HEK293 (cell line): ENCODE measurements around the gene DEPDC5.

Experiments
- CTCF ChIA-PET: fragments of 350-600 bp; formaldehyde crosslinking; extraction: SDS; loops from one replicate; lab custom pipeline; 2021; ENCODE audit warnings: antibody characterized with exemption; lab: Yijun Ruan, JAX
- POLR2A ChIA-PET: fragments of 300-600 bp; formaldehyde crosslinking; extraction: SDS; loops from one replicate; lab custom pipeline; 2020; ENCODE audit warnings: antibody characterized with exemption, inconsistent platforms; lab: Yijun Ruan, JAX
- H3K27ac ChIP-seq: fragments of 200-500 bp; sonication (Bioruptor generic); 2 replicates; pipeline ENCODE4 v1.5.1; 2014; ENCODE audit warnings: low read depth, low read length, control low read depth, inconsistent platforms; ENCODE audit errors: extremely low read depth
- H3K36me3 ChIP-seq, 2 experiments: fragments of 200-500 bp in 1 of 2; sonication (Bioruptor generic) in 1 of 2; 1 replicate in 1 of 2; 2 replicates in 1 of 2; pipeline ENCODE4 v1.5.1; 2014 to 2017; ENCODE audit warnings: inconsistent platforms in 2 of 2, low read length in 2 of 2; ENCODE audit not compliant: control insufficient read depth in 2 of 2, insufficient read depth in 1 of 2
- H3K4me1 ChIP-seq: fragments of 200-500 bp; sonication (Bioruptor generic); 2 replicates; pipeline ENCODE4 v1.5.1; 2014; ENCODE audit warnings: mild to moderate bottlenecking, low read length, inconsistent platforms; ENCODE audit not compliant: control insufficient read depth, insufficient read depth
- H3K4me3 ChIP-seq: 2 replicates; pipeline ENCODE4 v1.5.1; 2011; ENCODE audit warnings: low read depth, mild to moderate bottlenecking, control low read depth, low read length, moderate library complexity
- H3K9me3 ChIP-seq: fragments of 200-500 bp; sonication (Bioruptor generic); 2 replicates; pipeline ENCODE4 v1.5.1; 2014; ENCODE audit warnings: low read depth, low read length, inconsistent platforms; ENCODE audit not compliant: control insufficient read depth, insufficient read depth
- FEZF1 ChIP-seq: fragments of 450-650 bp; formaldehyde crosslinking; IDR thresholded peaks from 2 replicates; pipeline ENCODE4 v1.5.1; 2016; ENCODE audit warnings: missing biosample characterization, missing genetic modification characterization
- GLIS1 ChIP-seq: fragments of 450-650 bp; formaldehyde crosslinking; IDR thresholded peaks from 2 replicates; pipeline ENCODE4 v1.5.1; 2016; ENCODE audit warnings: missing biosample characterization, missing genetic modification characterization
- KLF10 ChIP-seq: fragments of 450-650 bp; IDR thresholded peaks from 2 replicates; pipeline ENCODE4 v1.5.1; 2018; ENCODE audit warnings: missing biosample characterization, mild to moderate bottlenecking, missing genetic modification characterization
- KLF7 ChIP-seq: fragments of 450-650 bp; formaldehyde crosslinking; IDR thresholded peaks from 2 replicates; pipeline ENCODE4 v1.5.1; 2016; ENCODE audit warnings: missing biosample characterization, missing genetic modification characterization, borderline replicate concordance
- PATZ1 ChIP-seq: fragments of 450-650 bp; formaldehyde crosslinking; IDR thresholded peaks from 2 replicates; pipeline ENCODE4 v1.5.1; 2016; ENCODE audit warnings: missing biosample characterization, missing genetic modification characterization
- TRIM28 ChIP-seq: IDR thresholded peaks from 2 replicates; pipeline ENCODE4 v1.6.1; 2011; ENCODE audit warnings: low read length, control low read depth, borderline replicate concordance
- YY1 ChIP-seq: fragments of 450-650 bp; formaldehyde crosslinking; IDR thresholded peaks from 2 replicates; pipeline ENCODE4 v1.5.1; 2018; ENCODE audit warnings: missing biosample characterization, missing genetic modification characterization
- ZBTB49 ChIP-seq: fragments of 450-650 bp; formaldehyde crosslinking; IDR thresholded peaks from 2 replicates; pipeline ENCODE4 v1.5.1; 2016; ENCODE audit warnings: missing biosample characterization, missing genetic modification characterization, low read depth
- ZFP37 ChIP-seq: fragments of 450-650 bp; formaldehyde crosslinking; IDR thresholded peaks from 2 replicates; pipeline ENCODE4 v1.5.1; 2016; ENCODE audit warnings: missing biosample characterization, missing genetic modification characterization
- ZFP41 ChIP-seq: fragments of 450-650 bp; formaldehyde crosslinking; IDR thresholded peaks from 2 replicates; pipeline ENCODE4 v1.5.1; 2016; ENCODE audit warnings: missing biosample characterization, missing genetic modification characterization, borderline replicate concordance
- ZFP69B ChIP-seq: fragments of 450-650 bp; formaldehyde crosslinking; IDR thresholded peaks from 2 replicates; pipeline ENCODE4 v1.5.1; 2016; ENCODE audit warnings: missing biosample characterization, missing genetic modification characterization
- ZNF114 ChIP-seq: fragments of 450-650 bp; formaldehyde crosslinking; IDR thresholded peaks from 2 replicates; pipeline ENCODE4 v1.5.0; 2017; ENCODE audit warnings: missing biosample characterization, missing genetic modification characterization
- ZNF132 ChIP-seq: fragments of 450-650 bp; formaldehyde crosslinking; IDR thresholded peaks from 2 replicates; pipeline ENCODE4 v1.5.1; 2017; ENCODE audit warnings: missing biosample characterization, missing genetic modification characterization, borderline replicate concordance
- ZNF140 ChIP-seq: fragments of 450-650 bp; formaldehyde crosslinking; IDR thresholded peaks from 2 replicates; pipeline ENCODE4 v1.5.1; 2016; ENCODE audit warnings: missing biosample characterization, missing genetic modification characterization
- ZNF175 ChIP-seq: fragments of 450-650 bp; formaldehyde crosslinking; IDR thresholded peaks from 2 replicates; pipeline ENCODE4 v1.5.1; 2016; ENCODE audit warnings: missing biosample characterization, missing genetic modification characterization
- ZNF221 ChIP-seq: fragments of 450-650 bp; formaldehyde crosslinking; IDR thresholded peaks from 2 replicates; pipeline ENCODE4 v1.5.1; 2017; ENCODE audit warnings: missing biosample characterization, missing genetic modification characterization, borderline replicate concordance
- ZNF248 ChIP-seq: fragments of 450-650 bp; formaldehyde crosslinking; IDR thresholded peaks from 2 replicates; pipeline ENCODE4 v1.5.1; 2017; ENCODE audit warnings: missing biosample characterization, missing genetic modification characterization
- ZNF302 ChIP-seq: fragments of 450-650 bp; formaldehyde crosslinking; IDR thresholded peaks from 2 replicates; pipeline ENCODE4 v1.5.1; 2016; ENCODE audit warnings: missing biosample characterization, missing genetic modification characterization, low read depth
- ZNF335 ChIP-seq: fragments of 450-650 bp; formaldehyde crosslinking; conservative IDR thresholded peaks from 2 replicates; pipeline ENCODE4 v1.5.1; 2016; ENCODE audit warnings: missing biosample characterization, missing genetic modification characterization
- ZNF423 ChIP-seq: fragments of 450-650 bp; formaldehyde crosslinking; IDR thresholded peaks from 2 replicates; pipeline ENCODE4 v1.5.1; 2016; ENCODE audit warnings: missing biosample characterization, missing genetic modification characterization
- ZNF514 ChIP-seq: fragments of 450-650 bp; formaldehyde crosslinking; IDR thresholded peaks from 2 replicates; pipeline ENCODE4 v1.5.1; 2016; ENCODE audit warnings: missing biosample characterization, missing genetic modification characterization
- ZNF530 ChIP-seq: fragments of 450-650 bp; formaldehyde crosslinking; IDR thresholded peaks from 2 replicates; pipeline ENCODE4 v1.5.1; 2016; ENCODE audit warnings: low read depth, missing biosample characterization, missing genetic modification characterization
- ZNF560 ChIP-seq: fragments of 450-650 bp; formaldehyde crosslinking; IDR thresholded peaks from 2 replicates; pipeline ENCODE4 v1.5.1; 2017; ENCODE audit warnings: missing biosample characterization, missing genetic modification characterization, borderline replicate concordance
- ZNF561 ChIP-seq: fragments of 450-650 bp; IDR thresholded peaks from 2 replicates; pipeline ENCODE4 v1.5.1; 2018; ENCODE audit warnings: missing biosample characterization, missing genetic modification characterization, borderline replicate concordance
- ZNF658 ChIP-seq: fragments of 450-650 bp; formaldehyde crosslinking; IDR thresholded peaks from 2 replicates; pipeline ENCODE4; 2016; ENCODE audit warnings: missing biosample characterization, missing genetic modification characterization
- ZNF701 ChIP-seq: fragments of 450-650 bp; formaldehyde crosslinking; IDR thresholded peaks from 2 replicates; pipeline ENCODE4 v1.5.1; 2016; ENCODE audit warnings: missing biosample characterization, missing genetic modification characterization
- ZNF76 ChIP-seq: fragments of 450-650 bp; formaldehyde crosslinking; IDR thresholded peaks from 2 replicates; pipeline ENCODE4; 2016; ENCODE audit warnings: low read depth, missing biosample characterization, missing genetic modification characterization, borderline replicate concordance
- TF ChIP-seq, protein P1 (sequence below): fragments of 450-650 bp; formaldehyde crosslinking; IDR thresholded peaks from 2 replicates; pipeline ENCODE4 v1.5.1; 2016; ENCODE audit warnings: missing biosample characterization, missing genetic modification characterization

The DEPDC5 gene

GRCh38 chr22:31942091-31942490 is 188.3 kb downstream of the DEPDC5 start:
- Histone ChIP-seq H3K9me3 (no peaks in the 10 kb centered on the region), H3K36me3 (peaks cover 0 to 2% of the 10 kb centered on the region in 2 experiments; a peak in 1 of 3 replicates), H3K27ac (no peak overlapping the region), H3K4me1 (peaks cover 12% of the 10 kb centered on the region; the same call in 1 of the 2 replicates), H3K4me3 (no peak overlapping the region)
- ChIA-PET CTCF (interaction anchor here (0.5 to 1.4 kb wide), 3 partner anchors 13 to 631 kb away, joined by 3 to 4 read pairs (median 3); no protein-coding TSS in a partner anchor), POLR2A (interaction anchor here (0.6 to 1.4 kb wide), 3 partner anchors 16 to 280 kb away, joined by 3 to 8 read pairs (median 5); partner anchors contain the start of gene PISD)
- TF ChIP-seq ZFP69B (tag by site-specific recombination): no peak
- TF ChIP-seq ZNF114 (tag by site-specific recombination): no peak
- no peak for TF ChIP-seq ZNF302 (tag by site-specific recombination)
- TF ChIP-seq ZNF701 (tag by site-specific recombination): no peak
- TF ChIP-seq KLF10 (tag by site-specific recombination): no peak
- TF ChIP-seq ZNF221: no peak
- TF ChIP-seq ZBTB49 (tag by site-specific recombination): no peak
- TF ChIP-seq PATZ1 (tag by site-specific recombination): no peak
- no peak for TF ChIP-seq ZNF423 (tag by site-specific recombination)
- TF ChIP-seq TRIM28: no peak
- TF ChIP-seq ZNF530 (tag by site-specific recombination): no peak
- no peak for TF ChIP-seq ZNF132
- TF ChIP-seq FEZF1 (tag by site-specific recombination): no peak
- TF ChIP-seq ZNF560 (tag by site-specific recombination): no peak
- no peak for TF ChIP-seq ZNF335 (tag by site-specific recombination)
- no peak for TF ChIP-seq KLF7 (tag by site-specific recombination)
- no peak for TF ChIP-seq ZNF175
- no peak for TF ChIP-seq ZFP37 (tag by site-specific recombination)

DNA sequence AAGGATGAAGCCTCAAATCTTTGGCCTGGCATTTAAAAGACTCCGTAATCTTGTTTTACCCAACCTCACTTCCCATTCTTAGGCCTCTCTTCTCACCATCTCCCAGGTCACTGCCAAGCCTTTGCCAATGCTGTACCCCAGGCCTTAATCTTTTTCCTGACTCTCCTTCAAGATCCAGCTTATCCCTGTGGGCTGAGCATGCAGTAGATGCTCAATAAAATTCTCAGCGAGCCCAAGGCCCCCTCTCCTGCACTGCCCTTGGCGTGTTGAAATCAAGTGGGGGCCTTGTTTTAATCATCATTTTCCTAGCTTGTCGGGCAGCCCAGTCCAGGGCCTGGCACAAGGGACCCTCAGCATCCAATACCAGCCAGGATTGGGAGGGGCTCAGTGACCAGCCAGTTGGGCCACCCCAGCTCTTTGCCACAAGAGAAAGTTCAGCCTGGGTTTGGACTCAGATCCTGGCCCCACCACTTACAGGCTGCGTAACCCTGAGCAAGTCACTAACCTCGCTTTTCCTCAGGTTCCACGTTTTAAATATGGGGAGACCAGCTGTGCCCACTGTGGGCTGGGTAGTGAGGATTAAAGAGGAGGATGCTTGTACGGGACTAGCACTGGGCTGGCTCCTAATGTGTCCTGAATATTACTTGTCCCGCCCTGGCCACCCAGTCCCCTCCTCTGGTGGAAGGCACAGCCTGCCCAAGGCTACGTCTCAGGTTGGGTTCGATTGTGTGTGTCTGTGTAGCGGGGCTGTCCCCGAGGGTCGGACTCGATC is 189.6 kb downstream of the DEPDC5 start:
- peaks cover 12% of the 10 kb centered on the region; the same call in 1 of the 2 replicates for H3K4me1 ChIP-seq
- CTCF ChIA-PET: interaction anchor here (0.7 to 1.4 kb wide), 2 partner anchors 15 to 29 kb away, joined by 3 read pairs; no protein-coding TSS in a partner anchor
- H3K4me3 ChIP-seq: peak overlapping the region; percentile 59
- peak overlapping the region; percentile 99 for H3K27ac ChIP-seq
- no peaks in the 10 kb centered on the region for H3K9me3 ChIP-seq
- peaks cover 12 to 14% of the 10 kb centered on the region in 2 experiments for H3K36me3 ChIP-seq
- POLR2A ChIA-PET: interaction anchor here (1.4 kb wide), 1 partner anchor 17 kb away, joined by 5 read pairs; no protein-coding TSS in a partner anchor
- TF ChIP-seq ZFP41 (tag by site-specific recombination) (no peak), ZNF561 (tag by site-specific recombination) (0 out of 2 replicates have a peak, but pooled peaks have one; percentile 7), ZNF658 (tag by site-specific recombination) (no peak), YY1 (tag by site-specific recombination) (no peak), ZNF248 (tag by site-specific recombination) (no peak), ZFP69B (tag by site-specific recombination) (no peak), ZNF76 (tag by site-specific recombination) (no peak), GLIS1 (tag by site-specific recombination) (no peak), ZNF140 (tag by site-specific recombination) (no peak), ZNF514 (tag by site-specific recombination) (no peak)
- TF ChIP-seq, protein P1, sequence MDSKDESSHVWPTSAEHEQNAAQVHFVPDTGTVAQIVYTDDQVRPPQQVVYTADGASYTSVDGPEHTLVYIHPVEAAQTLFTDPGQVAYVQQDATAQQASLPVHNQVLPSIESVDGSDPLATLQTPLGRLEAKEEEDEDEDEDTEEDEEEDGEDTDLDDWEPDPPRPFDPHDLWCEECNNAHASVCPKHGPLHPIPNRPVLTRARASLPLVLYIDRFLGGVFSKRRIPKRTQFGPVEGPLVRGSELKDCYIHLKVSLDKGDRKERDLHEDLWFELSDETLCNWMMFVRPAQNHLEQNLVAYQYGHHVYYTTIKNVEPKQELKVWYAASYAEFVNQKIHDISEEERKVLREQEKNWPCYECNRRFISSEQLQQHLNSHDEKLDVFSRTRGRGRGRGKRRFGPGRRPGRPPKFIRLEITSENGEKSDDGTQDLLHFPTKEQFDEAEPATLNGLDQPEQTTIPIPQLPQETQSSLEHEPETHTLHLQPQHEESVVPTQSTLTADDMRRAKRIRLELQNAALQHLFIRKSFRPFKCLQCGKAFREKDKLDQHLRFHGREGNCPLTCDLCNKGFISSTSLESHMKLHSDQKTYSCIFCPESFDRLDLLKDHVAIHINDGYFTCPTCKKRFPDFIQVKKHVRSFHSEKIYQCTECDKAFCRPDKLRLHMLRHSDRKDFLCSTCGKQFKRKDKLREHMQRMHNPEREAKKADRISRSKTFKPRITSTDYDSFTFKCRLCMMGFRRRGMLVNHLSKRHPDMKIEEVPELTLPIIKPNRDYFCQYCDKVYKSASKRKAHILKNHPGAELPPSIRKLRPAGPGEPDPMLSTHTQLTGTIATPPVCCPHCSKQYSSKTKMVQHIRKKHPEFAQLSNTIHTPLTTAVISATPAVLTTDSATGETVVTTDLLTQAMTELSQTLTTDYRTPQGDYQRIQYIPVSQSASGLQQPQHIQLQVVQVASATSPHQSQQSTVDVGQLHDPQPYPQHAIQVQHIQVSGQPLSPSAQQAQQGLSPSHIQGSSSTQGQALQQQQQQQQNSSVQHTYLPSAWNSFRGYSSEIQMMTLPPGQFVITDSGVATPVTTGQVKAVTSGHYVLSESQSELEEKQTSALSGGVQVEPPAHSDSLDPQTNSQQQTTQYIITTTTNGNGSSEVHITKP (tag by site-specific recombination): 0 out of 2 replicates have a peak, but pooled peaks have one; percentile 7
